ENCODE data around the gene CENPA. TPM values are rescaled to one million over a fixed set of nuclear protein-coding genes. Genes with fewer than 3 reads are reported as not detected.

The CENPA gene
- total RNA-seq, 1 experiment from 2014 or later = 59.8 TPM

- in situ Hi-C loops (cut with HindIII; ENCODE audit: low sequenced_read_pairs) = no loop called here
- DNase-seq (ENCODE audit: low spot score) = no peak
These were observed 32.4 kb downstream of the CENPA start for GRCh38 chr2:26818255-26818654.

- no peak for DNase-seq (ENCODE audit: low spot score)
- in situ Hi-C loops (cut with HindIII; ENCODE audit: low sequenced_read_pairs) = no loop called here
These were observed 33.1 kb downstream of the CENPA start for GRCh38 chr2:26818972-26819371.

DNA sequence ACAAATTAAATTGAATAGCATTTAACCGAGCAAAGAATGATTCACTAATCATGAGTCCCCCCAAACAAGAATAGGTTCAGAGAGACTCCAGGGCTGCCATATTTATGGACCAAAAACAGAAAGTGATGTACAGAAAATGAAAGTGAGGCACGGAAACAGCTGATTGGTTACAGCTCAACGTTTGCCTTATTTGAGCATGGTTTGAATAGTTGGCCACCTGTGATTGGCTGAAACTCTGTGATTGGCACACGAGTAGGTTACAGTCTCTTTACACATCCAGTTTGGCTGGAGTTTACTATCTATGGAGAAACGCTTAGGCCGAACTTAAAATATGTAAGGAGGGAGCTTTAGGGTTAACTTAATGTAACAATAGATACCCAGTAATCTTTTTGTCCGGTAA, 35.1 kb downstream of the CENPA start:
- in situ Hi-C loops (cut with HindIII; ENCODE audit: low sequenced_read_pairs) = no loop called here

DNA sequence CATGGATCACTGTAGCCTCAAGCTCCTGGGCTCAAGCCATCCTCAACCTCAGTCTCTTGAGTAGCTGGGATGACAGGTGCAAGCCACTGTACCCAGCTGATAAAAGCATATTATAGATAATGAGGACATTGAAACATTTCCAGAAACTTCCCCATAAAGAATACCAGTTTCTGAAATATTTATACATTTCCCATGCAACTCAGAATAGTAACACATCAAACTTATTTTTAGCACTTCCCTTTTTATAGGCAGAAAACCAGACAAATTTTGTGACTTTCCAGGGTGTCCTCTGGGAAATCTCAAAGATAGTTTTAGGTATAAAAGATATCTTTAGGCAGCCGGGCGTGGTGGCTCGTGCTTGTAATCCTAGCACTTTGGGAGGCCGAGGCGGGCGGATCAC, 37.0 kb downstream of the CENPA start:
- no peak for DNase-seq (ENCODE audit: low spot score)
- in situ Hi-C loops (cut with HindIII; ENCODE audit: low sequenced_read_pairs) = no loop called here

More for the DNA sequence above, 35.1 kb downstream of the CENPA start:
- DNase-seq (ENCODE audit: low spot score) = no peak

- in situ Hi-C loops (cut with HindIII; ENCODE audit: low sequenced_read_pairs) = no loop called here
These were observed 52.5 kb downstream of the CENPA start for GRCh38 chr2:26838121-26838906.

DNA sequence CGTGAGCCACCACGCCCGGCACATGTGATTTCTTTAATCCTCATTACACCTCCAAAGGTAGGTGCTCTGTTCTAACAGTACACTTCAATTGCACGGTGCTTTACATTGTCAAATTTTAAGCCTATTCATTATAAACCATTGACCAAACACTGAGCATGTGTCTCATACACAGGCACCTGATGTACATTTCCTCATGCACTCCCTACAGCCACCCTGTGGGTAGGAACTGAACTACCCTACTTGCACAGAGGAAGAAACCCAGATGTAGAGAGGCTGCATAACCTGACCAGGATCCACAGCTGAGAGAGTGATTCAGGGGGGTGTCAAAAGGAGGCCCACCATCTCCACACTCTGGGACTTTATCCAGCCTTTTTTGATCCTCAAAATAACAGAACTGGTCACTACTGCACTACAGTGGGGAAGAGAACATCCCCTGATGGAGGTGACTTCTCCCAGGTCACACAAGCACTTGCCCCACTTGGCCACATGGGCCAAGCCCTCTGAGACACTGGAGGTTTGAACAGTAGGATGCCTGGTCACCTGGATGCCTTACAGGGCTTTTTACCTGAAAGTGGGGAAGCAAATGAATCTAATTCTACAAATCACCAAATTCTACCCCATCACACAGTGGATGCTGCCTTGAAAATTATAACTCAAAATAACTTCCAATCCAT, 55.2 kb downstream of the CENPA start:
- DNase-seq (ENCODE audit: low spot score) = no peak

More at GRCh38 chr2:26838121-26838906, 52.5 kb downstream of the CENPA start:
- DNase-seq (ENCODE audit: low spot score) = no peak

DNA sequence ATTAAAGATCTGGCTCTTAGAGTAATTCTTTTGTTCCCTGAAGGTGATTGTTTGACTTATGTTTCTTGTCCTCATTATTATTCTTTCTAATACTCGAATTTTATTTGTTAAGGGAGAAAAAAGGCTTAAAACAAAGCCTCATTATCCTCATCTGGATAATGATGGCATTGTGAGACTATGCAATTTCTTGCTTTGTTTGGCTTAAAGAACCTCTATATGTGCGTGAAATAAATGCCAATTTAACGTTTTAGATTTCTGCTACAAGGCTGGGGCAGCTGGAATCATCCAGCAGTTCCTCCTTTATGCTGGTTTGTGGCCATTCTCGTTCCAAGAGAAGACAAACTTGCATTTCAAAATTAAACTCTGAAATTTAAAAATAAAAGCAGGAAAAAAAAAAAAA, 57.2 kb downstream of the CENPA start:
- no peak for DNase-seq (ENCODE audit: low spot score)
- in situ Hi-C loops (cut with HindIII; ENCODE audit: low sequenced_read_pairs) = no loop called here

More for the DNA sequence above, 55.2 kb downstream of the CENPA start:
- in situ Hi-C loops (cut with HindIII; ENCODE audit: low sequenced_read_pairs) = no loop called here

Other genes with a start within 250 kb of the CENPA start
- gene CIB4, start 144.7 kb upstream of the CENPA start, total RNA-seq (2014; rRNA removed; shearing (Covaris generic)) = not detected in 2 replicates
- gene KCNK3, start 93.3 kb upstream of the CENPA start, total RNA-seq (2014; rRNA removed; shearing (Covaris generic)) = not detected in 2 replicates
- gene SLC35F6, start 21.8 kb upstream of the CENPA start, total RNA-seq (2014; rRNA removed; shearing (Covaris generic)) = 15.8 and 27.5 TPM in 2 replicates
- gene DPYSL5, start 62.1 kb downstream of the CENPA start, total RNA-seq (2014; rRNA removed; shearing (Covaris generic)) = 4.4 and 4.8 TPM in 2 replicates
- 2.3 and 4.2 TPM in 2 replicates for gene MAPRE3, start 184.6 kb downstream of the CENPA start, total RNA-seq (2014; rRNA removed; shearing (Covaris generic))
- gene TMEM214, start 246.9 kb downstream of the CENPA start, total RNA-seq (2014; rRNA removed; shearing (Covaris generic)) = 34.7 and 37.0 TPM in 2 replicates